SU-DHL-6 (cell line): ENCODE results near the gene TMEM185A.
"Not testable (repeated sequence)": the region's sequence is repeated elsewhere in the genome, so short reads cannot be mapped to it uniquely, and the experiment has no call there.

Experiments
- H2AFZ ChIP-seq: fragments of 200-600 bp; sonication (generic); 2 replicates; pipeline ENCODE4 v1.6.1; 2014; ENCODE audit warnings: low read depth, mild to moderate bottlenecking, moderate library complexity, mixed read lengths, antibody characterized with exemption, low read length; ENCODE audit not compliant: severe bottlenecking
- H3F3A ChIP-seq: fragments of 200-600 bp; shearing (Covaris generic); 2 replicates; pipeline ENCODE4 v1.6.0; 2016; ENCODE audit warnings: antibody characterized with exemption, mild to moderate bottlenecking; ENCODE audit not compliant: insufficient read depth
- H3K27ac ChIP-seq: fragments of 200-600 bp; sonication (generic); 2 replicates; pipeline ENCODE4 v1.5.1; 2016; ENCODE audit warnings: low read depth, mild to moderate bottlenecking, low read length, moderate library complexity, mixed read lengths
- H3K27me3 ChIP-seq: fragments of 200-600 bp; sonication (generic), shearing (Covaris generic); 2 replicates; pipeline ENCODE4 v1.6.0; 2014; ENCODE audit warnings: mild to moderate bottlenecking, low read length
- H3K36me3 ChIP-seq: fragments of 200-600 bp; sonication (generic); 2 replicates; pipeline ENCODE4 v1.6.1; 2014; ENCODE audit warnings: mild to moderate bottlenecking, low read length, mixed read lengths
- H3K4me2 ChIP-seq: fragments of 300-600, 200-600 bp; shearing (Covaris generic), sonication (generic); 2 replicates; pipeline ENCODE4 v1.6.0; 2014; ENCODE audit warnings: low read length, low read depth, mild to moderate bottlenecking; ENCODE audit not compliant: poor library complexity, severe bottlenecking
- H3K4me3 ChIP-seq: fragments of 200-600 bp; sonication (generic); 2 replicates; pipeline ENCODE4 v1.5.1; 2014; ENCODE audit warnings: antibody characterized with exemption, low read length, mild to moderate bottlenecking, mixed read lengths; ENCODE audit not compliant: insufficient read depth, poor library complexity, severe bottlenecking
- H3K79me2 ChIP-seq: fragments of 200-600 bp; sonication (generic); 2 replicates; pipeline ENCODE4 v1.6.1; 2014; ENCODE audit warnings: mild to moderate bottlenecking, low read length, moderate library complexity; ENCODE audit not compliant: insufficient read depth
- H3K9ac ChIP-seq: fragments of 200-600 bp; sonication (generic); 2 replicates; pipeline ENCODE4 v1.7.0; 2014; ENCODE audit warnings: mild to moderate bottlenecking, low read length
- H3K9me2 ChIP-seq: fragments of 200-600 bp; sonication (generic); replicated peaks from 2 replicates; pipeline ENCODE4 v1.6.1; 2014; ENCODE audit warnings: low read length; ENCODE audit not compliant: insufficient read depth
- H3K9me3 ChIP-seq: fragments of 200-600 bp; sonication (generic); 2 replicates; pipeline ENCODE4 v1.6.1; 2014; ENCODE audit warnings: low read length, mixed read lengths; ENCODE audit not compliant: insufficient read depth
- H4K20me1 ChIP-seq: fragments of 200-600 bp; sonication (generic); 2 replicates; pipeline ENCODE4 v1.6.1; 2014; ENCODE audit warnings: low read depth, mild to moderate bottlenecking, antibody characterized with exemption, low read length, moderate library complexity, mixed read lengths
- EZH2phosphoT487 ChIP-seq: fragments of 200-600 bp; sonication (generic), shearing (Covaris generic); conservative IDR thresholded peaks from 2 replicates; pipeline ENCODE4 v1.6.1; 2018; ENCODE audit warnings: mild to moderate bottlenecking, antibody characterized with exemption, low read length, moderate library complexity, mixed read lengths
- TF ChIP-seq, protein P1 (sequence below): fragments of 200-600 bp; sonication (generic); IDR thresholded peaks from one replicate; pipeline ENCODE4 v1.5.1; 2017; ENCODE audit warnings: antibody characterized with exemption, mild to moderate bottlenecking, low read length, moderate library complexity; ENCODE audit not compliant: insufficient read depth, poor library complexity, severe bottlenecking

TMEM185A gene

DNA sequence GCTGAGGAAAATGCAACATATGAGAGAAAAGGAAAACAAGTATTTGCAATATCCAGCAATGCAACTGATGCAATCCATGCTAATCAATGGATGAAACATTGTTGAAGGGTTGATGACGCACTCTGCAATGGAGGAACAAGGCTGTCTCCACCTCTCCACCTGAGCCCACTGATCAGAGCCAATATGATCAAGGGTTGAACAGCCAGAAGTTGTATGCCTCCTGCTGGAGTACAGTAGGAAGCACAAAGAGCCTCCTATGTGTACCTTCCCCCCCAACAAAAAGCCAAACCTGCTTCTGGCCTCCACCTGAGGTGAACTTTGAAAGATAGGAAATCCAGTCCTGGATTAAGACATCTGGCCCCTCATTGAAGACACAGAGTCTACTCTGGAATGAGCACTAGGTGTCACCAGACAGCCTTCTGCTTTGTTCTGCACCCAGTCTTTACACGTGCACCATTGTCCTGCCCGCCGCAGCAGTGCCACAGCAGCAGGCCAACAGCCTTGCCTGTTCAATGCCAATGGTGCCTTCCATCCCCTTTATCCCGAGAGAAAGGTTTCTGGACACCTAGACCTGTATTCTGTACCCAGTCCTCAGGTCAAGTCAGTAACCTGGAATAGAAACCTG lies 24.8 kb upstream of the TMEM185A start:
- H3K27ac ChIP-seq, H3K36me3 ChIP-seq, H3K4me3 ChIP-seq, H3K79me2 ChIP-seq, H2AFZ ChIP-seq, H3K4me2 ChIP-seq, H3K9ac ChIP-seq, H3F3A ChIP-seq, H3K9me3 ChIP-seq, H3K27me3 ChIP-seq, H4K20me1 ChIP-seq, H3K9me2 ChIP-seq: not testable (repeated sequence)

DNA sequence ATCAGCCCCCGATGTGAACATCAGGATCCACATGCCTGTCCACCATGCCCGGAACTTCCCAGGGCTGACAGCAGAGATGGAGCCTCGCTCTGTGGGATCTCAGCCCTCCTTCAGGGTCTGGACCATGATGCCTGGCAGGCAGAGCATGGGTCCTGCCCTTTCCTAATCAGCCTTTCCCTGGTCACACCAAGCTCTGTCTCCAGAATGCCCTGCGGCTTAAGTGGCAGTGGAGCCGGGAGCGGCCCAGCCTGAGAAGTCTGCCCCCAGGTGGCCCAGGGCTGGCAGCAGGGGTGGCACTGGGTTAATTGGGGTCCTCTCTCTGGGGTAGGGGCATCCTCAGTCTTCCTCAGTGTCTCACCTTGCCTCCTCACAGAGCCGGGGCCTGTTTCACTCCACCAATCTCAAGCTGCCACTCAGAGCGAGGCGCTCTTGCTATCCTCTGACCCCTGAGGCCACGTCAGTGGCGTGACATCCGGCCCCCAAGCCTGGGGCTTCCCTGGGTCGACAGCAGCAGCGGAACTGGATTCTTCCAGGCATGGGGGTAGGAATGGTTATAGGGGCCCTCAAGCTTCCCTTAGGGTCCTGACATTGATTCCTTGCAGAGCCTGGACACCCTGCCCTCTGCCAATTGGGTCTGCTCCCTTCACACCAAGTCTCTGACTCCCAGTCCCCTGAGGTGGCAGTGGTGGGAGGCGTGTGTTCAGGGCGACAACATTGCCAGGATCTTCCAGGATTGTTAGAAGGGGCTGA lies 20.8 kb upstream of the TMEM185A start:
- Histone ChIP-seq H4K20me1 (no peaks in the 10 kb centered on the region), H2AFZ (no peak overlapping the region), H3K9me2 (no peaks in the 10 kb centered on the region), H3K9ac (no peak overlapping the region), H3K79me2 (no peaks in the 10 kb centered on the region), H3K9me3 (no peaks in the 10 kb centered on the region), H3F3A (no peaks in the 10 kb centered on the region), H3K36me3 (no peaks in the 10 kb centered on the region), H3K4me2 (no peak overlapping the region), H3K4me3 (no peak overlapping the region), H3K27ac (no peak overlapping the region), H3K27me3 (no peaks in the 10 kb centered on the region)
- TF ChIP-seq EZH2phosphoT487 = no peak
- TF ChIP-seq, protein P1, sequence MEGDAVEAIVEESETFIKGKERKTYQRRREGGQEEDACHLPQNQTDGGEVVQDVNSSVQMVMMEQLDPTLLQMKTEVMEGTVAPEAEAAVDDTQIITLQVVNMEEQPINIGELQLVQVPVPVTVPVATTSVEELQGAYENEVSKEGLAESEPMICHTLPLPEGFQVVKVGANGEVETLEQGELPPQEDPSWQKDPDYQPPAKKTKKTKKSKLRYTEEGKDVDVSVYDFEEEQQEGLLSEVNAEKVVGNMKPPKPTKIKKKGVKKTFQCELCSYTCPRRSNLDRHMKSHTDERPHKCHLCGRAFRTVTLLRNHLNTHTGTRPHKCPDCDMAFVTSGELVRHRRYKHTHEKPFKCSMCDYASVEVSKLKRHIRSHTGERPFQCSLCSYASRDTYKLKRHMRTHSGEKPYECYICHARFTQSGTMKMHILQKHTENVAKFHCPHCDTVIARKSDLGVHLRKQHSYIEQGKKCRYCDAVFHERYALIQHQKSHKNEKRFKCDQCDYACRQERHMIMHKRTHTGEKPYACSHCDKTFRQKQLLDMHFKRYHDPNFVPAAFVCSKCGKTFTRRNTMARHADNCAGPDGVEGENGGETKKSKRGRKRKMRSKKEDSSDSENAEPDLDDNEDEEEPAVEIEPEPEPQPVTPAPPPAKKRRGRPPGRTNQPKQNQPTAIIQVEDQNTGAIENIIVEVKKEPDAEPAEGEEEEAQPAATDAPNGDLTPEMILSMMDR = no peak

DNA sequence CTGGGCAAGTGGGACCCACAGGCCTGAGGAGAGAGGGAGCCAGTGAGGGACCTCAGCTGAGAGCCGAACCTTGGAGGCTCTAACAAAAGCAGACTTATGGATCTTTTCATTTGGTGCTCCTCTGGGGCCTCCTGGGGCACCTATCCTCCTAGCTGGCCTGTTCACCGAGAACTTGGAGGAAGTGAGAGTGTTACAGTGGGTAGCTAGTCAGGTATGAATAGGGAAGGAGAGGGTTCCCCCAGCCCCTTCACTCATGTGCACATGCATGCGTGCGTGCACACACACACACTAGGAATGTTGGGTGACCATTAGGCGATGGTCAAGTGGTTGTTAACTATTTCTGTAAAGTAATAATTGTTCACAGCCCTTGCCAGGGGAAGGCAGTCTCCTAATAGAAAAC lies 18.6 kb upstream of the TMEM185A start:
- no peaks in the 10 kb centered on the region for H3K9me2 ChIP-seq
- no peak overlapping the region for H3K9ac ChIP-seq
- no peak overlapping the region for H3K4me3 ChIP-seq
- H2AFZ ChIP-seq = no peak overlapping the region
- no peaks in the 10 kb centered on the region for H3K36me3 ChIP-seq
- TF ChIP-seq, protein P1 = no peak
- TF ChIP-seq EZH2phosphoT487 = no peak
- H4K20me1 ChIP-seq = no peaks in the 10 kb centered on the region
- H3K9me3 ChIP-seq = no peaks in the 10 kb centered on the region
- H3K27ac ChIP-seq = no peak overlapping the region
- H3K79me2 ChIP-seq = no peaks in the 10 kb centered on the region
- H3F3A ChIP-seq = no peaks in the 10 kb centered on the region
- H3K27me3 ChIP-seq = no peaks in the 10 kb centered on the region
- H3K4me2 ChIP-seq = no peak overlapping the region

DNA sequence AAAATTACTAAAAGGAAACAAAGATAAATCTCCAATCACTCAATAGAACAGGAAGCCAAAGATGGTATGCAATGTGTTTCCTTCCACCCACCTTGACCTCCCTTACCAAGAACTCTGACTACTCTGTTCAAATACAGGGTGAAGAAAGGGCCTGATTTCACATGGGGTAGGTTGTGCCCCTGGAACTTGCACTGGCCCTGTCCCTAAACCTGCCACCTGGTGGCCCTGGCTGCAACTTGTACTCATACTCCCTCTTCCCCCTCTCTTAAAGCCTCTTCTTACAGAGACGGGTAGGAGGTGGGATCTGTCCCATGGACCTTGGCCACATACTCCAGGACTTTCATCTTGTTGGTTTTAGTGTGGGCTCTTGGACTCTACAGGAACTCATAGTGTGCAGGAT lies 17.3 kb upstream of the TMEM185A start:
- H3K36me3 ChIP-seq = no peaks in the 10 kb centered on the region
- H3K79me2 ChIP-seq = no peaks in the 10 kb centered on the region
- no peak overlapping the region for H3K4me2 ChIP-seq
- H3K9me3 ChIP-seq = no peaks in the 10 kb centered on the region
- no peaks in the 10 kb centered on the region for H3F3A ChIP-seq
- no peak for TF ChIP-seq EZH2phosphoT487
- TF ChIP-seq, protein P1 = no peak
- no peak overlapping the region for H3K27ac ChIP-seq
- H3K9ac ChIP-seq = no peak overlapping the region
- H3K9me2 ChIP-seq = no peaks in the 10 kb centered on the region
- H2AFZ ChIP-seq = no peak overlapping the region
- H3K4me3 ChIP-seq = no peak overlapping the region
- no peaks in the 10 kb centered on the region for H4K20me1 ChIP-seq
- H3K27me3 ChIP-seq = no peaks in the 10 kb centered on the region
